NCI-H2171 (cell line): ENCODE results near the gene INPP5A.
"Not testable (repeated sequence)": the region's sequence is repeated elsewhere in the genome, so short reads cannot be mapped to it uniquely, and the experiment has no call there.

Source experiments
- DNase-seq: peaks from one replicate; lab custom pipeline; 2025; lab: John Stamatoyannopoulos, UW

The INPP5A gene

GRCh38 chr10:132743196-132743924, 205.8 kb downstream of the INPP5A start:
- not testable (repeated sequence) for DNase-seq

- DNase-seq, result no peak
Observed at GRCh38 chr10:132743925-132744490, 206.4 kb downstream of the INPP5A start.

- DNase-seq, result no peak
Observed at GRCh38 chr10:132744839-132745238, 207.3 kb downstream of the INPP5A start.

GRCh38 chr10:132745511-132745910, 207.9 kb downstream of the INPP5A start:
- DNase-seq, result no peak

- no peak for DNase-seq
Observed at GRCh38 chr10:132745971-132746370, 208.4 kb downstream of the INPP5A start.

- no peak for DNase-seq
Observed at GRCh38 chr10:132746386-132746785, 208.8 kb downstream of the INPP5A start.

GRCh38 chr10:132746801-132747625, 209.4 kb downstream of the INPP5A start:
- no peak for DNase-seq

GRCh38 chr10:132748135-132748534, 210.5 kb downstream of the INPP5A start:
- no peak for DNase-seq

- DNase-seq, result no peak
Observed at GRCh38 chr10:132748545-132749370, 211.2 kb downstream of the INPP5A start.

- DNase-seq, result no peak
Observed at GRCh38 chr10:132749371-132749795, 211.8 kb downstream of the INPP5A start.

GRCh38 chr10:132750936-132751335, 213.3 kb downstream of the INPP5A start:
- no peak for DNase-seq

GRCh38 chr10:132752378-132752777, 214.8 kb downstream of the INPP5A start:
- no peak for DNase-seq

- DNase-seq, result no peak
Observed at GRCh38 chr10:132752961-132753360, 215.4 kb downstream of the INPP5A start.

- no peak for DNase-seq
Observed at GRCh38 chr10:132753596-132753995, 216.0 kb downstream of the INPP5A start.

- DNase-seq, result no peak
Observed at GRCh38 chr10:132754071-132754470, 216.5 kb downstream of the INPP5A start.

GRCh38 chr10:132755166-132755711, 217.7 kb downstream of the INPP5A start:
- no peak for DNase-seq

- no peak for DNase-seq
Observed at GRCh38 chr10:132756591-132756990, 219.0 kb downstream of the INPP5A start.

GRCh38 chr10:132757171-132757570, 219.6 kb downstream of the INPP5A start:
- DNase-seq, result no peak

- no peak for DNase-seq
Observed at GRCh38 chr10:132758865-132759264, 221.3 kb downstream of the INPP5A start.

GRCh38 chr10:132761395-132762060, 223.9 kb downstream of the INPP5A start:
- DNase-seq, result no peak

- no peak for DNase-seq
Observed at GRCh38 chr10:132762267-132762666, 224.7 kb downstream of the INPP5A start.
